Left lung (tissue), 10 donors: ENCODE data around the gene RASL12. TPM values are rescaled to one million over a fixed set of nuclear protein-coding genes. Genes with fewer than 3 reads are reported as not detected.

Experiments used
- ATAC-seq: fragments of 200-7000 bp; cut with Tn5 transposase; one replicate; pipeline ENCODE4 v1.9.1; 2020; ENCODE audit warnings: moderate library complexity
- DNase-seq, 4 donors: peaks; one replicate each; pipeline ENCODE4 v3.0.0-alpha.2; 2013 to 2020
- H3K27ac ChIP-seq, 2 donors: fragments of 200-600 bp; sonication (generic) in 1 of 2; one replicate each; pipeline versions ENCODE4 v1.5.0 to v1.8.0; 2020 to 2021
- H3K27me3 ChIP-seq, 2 donors: fragments of 200-600 bp; sonication (generic) in 1 of 2; one replicate each; pipeline versions ENCODE4 v1.5.0 to v1.8.0; 2020 to 2021
- H3K36me3 ChIP-seq, 2 donors: fragments of 200-600 bp; sonication (generic) in 1 of 2; one replicate each; pipeline versions ENCODE4 v1.5.0 to v1.8.0; 2020 to 2021
- H3K4me1 ChIP-seq, 2 donors: fragments of 200-600 bp; one replicate each; pipeline ENCODE4 v1.8.0; 2021
- H3K4me3 ChIP-seq, 2 donors: fragments of 200-600 bp; sonication (generic) in 1 of 2; one replicate each; pipeline versions ENCODE4 v1.5.0 to v1.8.0; 2020 to 2021; ENCODE audit warnings: mild to moderate bottlenecking in 1 of 2
- H3K9me3 ChIP-seq, 2 donors: fragments of 200-600 bp; sonication (generic) in 1 of 2; one replicate each; pipeline versions ENCODE4 v1.5.0 to v1.8.0; 2020 to 2021
- intact Hi-C, 2 donors: fragments of 100-400 bp; cut with DNase I; formaldehyde crosslinking; loops; one replicate each; pipeline versions ENCODE4 v1.11.2 to v1.14.2; 2022
- polyA plus RNA-seq, 6 donors: library from polyadenylated mRNA; unstranded; fragments of 120-200 nt; gene quantifications; one replicate each; pipeline ENCODE4 v1.2.1, GENCODE V29; 2013; ENCODE audit not compliant: insufficient read length in 6 of 6
- total RNA-seq, 2 donors: library from RNA; stranded (reverse); fragmentation: NEBNext Ultra II Directional; extraction: Animal tissue kit (Norgen Biotek cat#: 25700); gene quantifications; one replicate each; pipeline ENCODE4 v1.2.1, GENCODE V29; 2021
- TF ChIP-seq, protein P1 (sequence below), 2 donors: fragments of 200-600 bp; sonication (generic) in 1 of 2; IDR thresholded peaks; one replicate each; pipeline versions ENCODE4 v1.5.0 to v1.8.0; 2021; ENCODE audit warnings: antibody characterized with exemption in 2 of 2
- donor health status: DM: no; HTN: yes; CAD: no.
- donor health status: DM: no; HTN: no; CAD: no.

The RASL12 gene
- total and polyA plus RNA-seq, 8 donors, result 23.8 to 127 (median 105) TPM

DNA sequence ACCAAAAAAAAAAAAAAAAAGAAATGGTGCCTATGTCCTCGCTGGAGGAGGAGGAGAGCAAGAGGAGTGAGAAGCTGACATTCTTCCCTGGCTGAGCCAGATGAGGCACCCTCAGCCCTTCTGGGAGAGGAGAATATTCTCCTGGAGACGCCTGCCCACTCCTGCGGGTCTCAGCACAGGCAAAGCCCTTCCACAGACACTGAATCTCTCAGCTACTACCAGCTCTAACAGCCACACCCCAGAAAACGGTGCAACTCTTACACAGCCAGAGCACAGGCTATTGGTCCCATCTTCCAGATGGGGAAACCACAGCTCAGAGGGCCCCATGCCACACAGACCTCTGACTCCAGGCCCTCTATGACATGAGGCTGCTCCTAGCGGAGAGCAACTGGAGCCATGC, 5.7 kb downstream of the RASL12 start:
- H3K4me1 ChIP-seq, result no peaks in the 10 kb centered on the region
- H3K4me3 ChIP-seq, result no peak overlapping the region
- H3K9me3 ChIP-seq, result no peaks in the 10 kb centered on the region
- TF ChIP-seq, protein P1, sequence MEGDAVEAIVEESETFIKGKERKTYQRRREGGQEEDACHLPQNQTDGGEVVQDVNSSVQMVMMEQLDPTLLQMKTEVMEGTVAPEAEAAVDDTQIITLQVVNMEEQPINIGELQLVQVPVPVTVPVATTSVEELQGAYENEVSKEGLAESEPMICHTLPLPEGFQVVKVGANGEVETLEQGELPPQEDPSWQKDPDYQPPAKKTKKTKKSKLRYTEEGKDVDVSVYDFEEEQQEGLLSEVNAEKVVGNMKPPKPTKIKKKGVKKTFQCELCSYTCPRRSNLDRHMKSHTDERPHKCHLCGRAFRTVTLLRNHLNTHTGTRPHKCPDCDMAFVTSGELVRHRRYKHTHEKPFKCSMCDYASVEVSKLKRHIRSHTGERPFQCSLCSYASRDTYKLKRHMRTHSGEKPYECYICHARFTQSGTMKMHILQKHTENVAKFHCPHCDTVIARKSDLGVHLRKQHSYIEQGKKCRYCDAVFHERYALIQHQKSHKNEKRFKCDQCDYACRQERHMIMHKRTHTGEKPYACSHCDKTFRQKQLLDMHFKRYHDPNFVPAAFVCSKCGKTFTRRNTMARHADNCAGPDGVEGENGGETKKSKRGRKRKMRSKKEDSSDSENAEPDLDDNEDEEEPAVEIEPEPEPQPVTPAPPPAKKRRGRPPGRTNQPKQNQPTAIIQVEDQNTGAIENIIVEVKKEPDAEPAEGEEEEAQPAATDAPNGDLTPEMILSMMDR (IDR thresholded peaks at IDR 0.05), result no peak
- intact Hi-C loops, result no loop called here
- no peak overlapping the region for H3K27ac ChIP-seq
- peaks cover under 1 to 26% of the 10 kb centered on the region in 2 donors for H3K27me3 ChIP-seq
- no peaks in the 10 kb centered on the region for H3K36me3 ChIP-seq
- ATAC-seq (no peak), DNase-seq (no peak)

DNA sequence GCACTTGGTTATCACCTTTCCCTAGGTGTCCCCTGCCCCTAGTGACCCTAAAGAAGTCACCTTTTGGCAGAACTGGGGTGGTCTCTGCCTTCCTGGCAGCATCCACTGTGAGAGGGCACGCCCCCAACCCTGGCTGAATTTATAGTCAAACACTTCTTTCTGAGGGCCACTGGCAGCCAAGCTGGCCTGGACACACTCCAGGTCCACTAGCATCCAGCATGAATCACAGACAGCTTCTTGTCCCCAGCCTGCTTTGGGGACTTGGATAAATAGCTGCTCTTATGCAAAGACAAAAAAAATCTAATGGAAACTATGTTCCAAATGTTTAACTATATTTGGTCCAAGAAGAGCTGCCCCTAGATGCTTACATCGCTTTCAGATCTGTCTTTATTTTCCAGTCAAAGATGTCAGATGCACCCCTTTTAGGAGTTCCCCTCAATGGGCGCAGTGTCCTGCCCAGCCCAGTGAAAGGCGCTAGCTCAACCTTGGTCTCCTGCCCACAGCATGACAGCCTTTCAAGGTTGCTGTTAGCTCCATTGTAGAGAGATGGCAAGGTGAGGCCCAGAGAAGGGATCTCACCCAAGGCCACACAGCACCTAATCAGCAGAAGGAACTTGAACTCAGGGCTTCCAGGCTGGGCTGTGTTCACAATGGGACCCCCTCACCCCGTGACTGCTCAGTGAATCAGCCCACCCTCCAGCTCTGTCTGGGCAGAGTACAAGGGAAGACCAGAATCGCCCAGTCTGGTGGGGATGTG, 7.0 kb downstream of the RASL12 start:
- H3K27me3 ChIP-seq, result peaks cover 0 to 14% of the 10 kb centered on the region in 2 donors
- no peak for DNase-seq
- intact Hi-C loops, result no loop called here
- H3K36me3 ChIP-seq, result no peaks in the 10 kb centered on the region
- peak overlapping the region in 1 of 2 donors; percentile 19 for H3K27ac ChIP-seq
- no peak overlapping the region for H3K4me3 ChIP-seq
- TF ChIP-seq, protein P1 (IDR thresholded peaks at IDR 0.05), result no peak
- no peak for ATAC-seq
- no peaks in the 10 kb centered on the region for H3K9me3 ChIP-seq
- H3K4me1 ChIP-seq, result peaks cover 0 to 4% of the 10 kb centered on the region in 2 donors

DNA sequence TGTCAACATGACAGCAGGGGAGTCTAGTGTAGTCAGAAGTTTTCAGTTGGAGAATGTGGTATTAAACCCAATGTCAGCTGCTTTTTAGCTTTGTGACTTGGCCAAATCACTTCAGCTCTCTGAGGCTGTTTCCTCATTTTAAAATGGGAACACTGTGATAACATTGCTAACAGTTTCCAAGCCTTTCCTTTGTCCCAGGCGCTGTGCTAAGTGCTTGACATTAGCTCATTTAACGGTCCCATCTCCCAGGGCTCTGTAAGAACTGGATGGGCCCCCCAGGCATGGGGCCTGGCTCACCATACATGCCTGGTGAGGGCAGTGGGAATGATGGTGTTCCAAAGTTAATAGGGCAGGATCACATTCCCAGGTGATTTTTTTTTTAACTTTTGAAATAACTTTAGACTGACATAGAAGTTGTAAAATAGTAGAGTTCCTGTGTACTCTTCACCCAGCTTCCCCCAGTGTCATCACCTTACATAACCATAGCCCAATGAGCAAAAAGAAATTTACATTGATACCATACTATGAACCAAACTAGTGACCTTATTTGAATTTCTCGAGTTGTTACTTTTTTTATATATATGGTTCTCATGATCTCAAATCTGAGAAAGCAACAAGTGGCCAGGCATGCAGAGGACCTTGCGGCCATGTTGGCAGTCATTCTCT, 7.7 kb downstream of the RASL12 start:
- Histone ChIP-seq H3K36me3 (no peaks in the 10 kb centered on the region), H3K27me3 (peaks cover 0 to 6% of the 10 kb centered on the region in 2 donors), H3K4me3 (no peak overlapping the region), H3K4me1 (peaks cover 0 to 8% of the 10 kb centered on the region in 2 donors), H3K9me3 (no peaks in the 10 kb centered on the region), H3K27ac (no peak overlapping the region)
- DNase-seq (no peak), ATAC-seq (no peak)
- TF ChIP-seq, protein P1 (IDR thresholded peaks at IDR 0.05), result no peak
- intact Hi-C loops, result no loop called here

DNA sequence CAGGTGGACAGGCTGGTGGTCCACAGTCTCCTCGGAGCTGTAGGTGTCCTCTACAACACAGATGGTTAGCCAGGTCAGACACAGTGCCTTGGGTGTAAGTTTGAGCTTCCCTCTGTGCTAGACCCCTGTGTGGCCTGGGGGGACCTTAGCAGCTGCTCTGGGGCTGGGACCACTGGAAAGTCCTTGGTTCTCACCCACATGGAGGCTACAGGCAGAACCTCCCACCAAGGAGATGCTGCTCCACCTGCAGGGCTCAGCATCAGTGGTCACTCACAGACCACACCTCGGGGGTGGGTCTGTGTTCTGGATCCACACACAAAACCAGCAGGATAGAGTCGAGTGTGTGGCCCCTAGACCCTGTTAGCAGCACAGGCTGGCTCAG, 8.4 kb downstream of the RASL12 start:
- DNase-seq, result no peak
- Histone ChIP-seq H3K36me3 (no peaks in the 10 kb centered on the region), H3K27me3 (no peaks in the 10 kb centered on the region), H3K4me3 (no peak overlapping the region), H3K9me3 (no peaks in the 10 kb centered on the region), H3K27ac (no peak overlapping the region), H3K4me1 (peaks cover 0 to 12% of the 10 kb centered on the region in 2 donors)
- no peak for ATAC-seq
- intact Hi-C loops, result no loop called here
- TF ChIP-seq, protein P1 (IDR thresholded peaks at IDR 0.05), result no peak
